Measurements from ENCODE around the gene ASB11.

The ASB11 gene

DNA sequence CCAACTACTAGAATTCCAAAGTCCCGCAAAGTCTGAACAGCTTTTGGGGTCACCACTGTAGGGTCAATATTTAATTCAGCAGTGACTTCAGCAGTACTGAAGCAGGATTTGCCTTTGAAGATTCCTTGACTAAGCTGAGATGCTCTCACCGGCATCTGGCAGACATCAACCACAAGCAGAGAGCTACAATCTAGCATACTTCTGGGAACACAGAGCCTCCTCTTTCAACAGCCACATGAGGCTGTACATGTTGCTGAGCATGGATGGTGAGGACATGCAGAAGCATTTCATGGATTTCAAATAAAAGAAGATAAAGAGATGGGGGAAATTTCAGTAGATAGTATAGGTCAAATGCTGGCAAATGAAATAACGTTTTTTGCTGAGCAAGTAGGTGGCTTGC, 6.6 kb upstream of the ASB11 start:
- in situ Hi-C loops (cut with HindIII; ENCODE audit: low pct_ligation_motif_present, low sequenced_read_pairs) = no loop called here
- DNase-seq = no peak
- H3K27ac ChIP-seq = no peak overlapping the region
- TF ChIP-seq CTCF (IDR thresholded peaks at IDR 0.05; ENCODE audit: low read depth, low read length, missing control alignments) = no peak
- H3K27me3 ChIP-seq (replicated peaks) = no peaks in the 10 kb centered on the region
- H3K4me3 ChIP-seq (ENCODE audit: low read depth, low read length) = no peak overlapping the region
- no peaks in the 10 kb centered on the region for H3K36me3 ChIP-seq (replicated peaks)

DNA sequence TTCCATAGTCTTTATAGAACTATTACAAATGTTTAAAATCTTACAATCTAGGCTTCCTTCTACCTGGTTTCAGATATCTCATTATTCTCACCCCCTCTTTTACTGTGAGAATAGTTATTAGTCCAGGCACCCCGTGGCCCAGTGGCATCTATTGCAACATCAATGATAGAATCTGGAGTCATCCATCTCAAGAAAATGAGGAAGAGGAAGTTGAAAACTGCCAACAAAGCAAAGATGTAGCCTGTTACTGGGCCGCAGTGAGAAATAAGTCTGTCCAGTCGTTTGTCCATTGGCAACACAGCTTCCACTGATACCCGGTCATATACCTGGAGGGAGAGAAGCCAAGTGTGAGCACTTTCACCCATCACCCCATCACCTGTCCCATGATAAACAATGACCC, 6.0 kb upstream of the ASB11 start:
- Histone ChIP-seq H3K4me3 (ENCODE audit: low read depth, low read length) (no peak overlapping the region), H3K36me3 (replicated peaks) (no peaks in the 10 kb centered on the region), H3K27ac (no peak overlapping the region), H3K27me3 (replicated peaks) (no peaks in the 10 kb centered on the region)
- in situ Hi-C loops (cut with HindIII; ENCODE audit: low pct_ligation_motif_present, low sequenced_read_pairs) = no loop called here
- no peak for TF ChIP-seq CTCF (IDR thresholded peaks at IDR 0.05; ENCODE audit: low read depth, low read length, missing control alignments)
- DNase-seq = no peak

GRCh38 chrX:15320297-15320696, 4.9 kb upstream of the ASB11 start:
- Histone ChIP-seq H3K4me3 (ENCODE audit: low read depth, low read length) (no peak overlapping the region), H3K27me3 (replicated peaks) (no peaks in the 10 kb centered on the region), H3K27ac (no peak overlapping the region), H3K36me3 (replicated peaks) (no peaks in the 10 kb centered on the region)
- TF ChIP-seq CTCF (IDR thresholded peaks at IDR 0.05; ENCODE audit: low read depth, low read length, missing control alignments) = no peak
- in situ Hi-C loops (cut with HindIII; ENCODE audit: low pct_ligation_motif_present, low sequenced_read_pairs) = no loop called here
- no peak for DNase-seq

- Histone ChIP-seq H3K27ac (no peak overlapping the region), H3K27me3 (replicated peaks) (no peaks in the 10 kb centered on the region), H3K4me3 (ENCODE audit: low read depth, low read length) (no peak overlapping the region), H3K36me3 (replicated peaks) (no peaks in the 10 kb centered on the region)
- DNase-seq = no peak
- TF ChIP-seq CTCF (IDR thresholded peaks at IDR 0.05; ENCODE audit: low read depth, low read length, missing control alignments) = no peak
- in situ Hi-C loops (cut with HindIII; ENCODE audit: low pct_ligation_motif_present, low sequenced_read_pairs) = no loop called here
These were observed 3.6 kb upstream of the ASB11 start for GRCh38 chrX:15319075-15319474.

- TF ChIP-seq CTCF (IDR thresholded peaks at IDR 0.05; ENCODE audit: low read depth, low read length, missing control alignments) = no peak
- Histone ChIP-seq H3K27ac (no peak overlapping the region), H3K27me3 (replicated peaks) (no peaks in the 10 kb centered on the region), H3K4me3 (ENCODE audit: low read depth, low read length) (no peak overlapping the region), H3K36me3 (replicated peaks) (no peaks in the 10 kb centered on the region)
- in situ Hi-C loops (cut with HindIII; ENCODE audit: low pct_ligation_motif_present, low sequenced_read_pairs) = no loop called here
- no peak for DNase-seq
These were observed 968 bp downstream of the ASB11 start for GRCh38 chrX:15314472-15314871.

- no peak for TF ChIP-seq CTCF (IDR thresholded peaks at IDR 0.05; ENCODE audit: low read depth, low read length, missing control alignments)
- Histone ChIP-seq H3K27ac (no peak overlapping the region), H3K4me3 (ENCODE audit: low read depth, low read length) (no peak overlapping the region), H3K27me3 (replicated peaks) (no peaks in the 10 kb centered on the region), H3K36me3 (replicated peaks) (no peaks in the 10 kb centered on the region)
- in situ Hi-C loops (cut with HindIII; ENCODE audit: low pct_ligation_motif_present, low sequenced_read_pairs) = no loop called here
- DNase-seq = no peak
These were observed 4.3 kb downstream of the ASB11 start for GRCh38 chrX:15311119-15311518.
